WTC11 (cell line): ENCODE results near the gene CSNK1A1L. TPM values are rescaled to one million over a fixed set of nuclear protein-coding genes. Genes with fewer than 3 reads are reported as not detected.

Experiments
- ATAC-seq: fragments of 200-7000 bp; cut with Tn5 transposase; 2 replicates; pipeline ENCODE4 v1.10.0; 2021; ENCODE audit warnings: mild to moderate bottlenecking, moderate library complexity
- Bru-seq: library from RNA; stranded (reverse); fragments of 400-500 nt; gene quantifications from one replicate; lab custom pipeline; 2021; lab: Mats Ljungman, UMichigan
- CTCF ChIA-PET: fragments of 300-600 bp; sonication (Branson Sonifier 250); formaldehyde crosslinking; loops from one replicate; lab custom pipeline; 2021; ENCODE audit warnings: antibody characterized with exemption; lab: Charles Lee
- POLR2A ChIA-PET: fragments of 350-600 bp; sonication (Branson Sonifier 250); formaldehyde crosslinking; loops from one replicate; lab custom pipeline; 2021; ENCODE audit warnings: antibody characterized with exemption; lab: Charles Lee
- DNase-seq: peaks from one replicate; pipeline ENCODE4 v3.0.0; 2021; ENCODE audit warnings: low spot score
- H3K27ac Mint-ChIP-seq: 2 replicates; pipeline ENCODE4 v1.8.0; 2021; ENCODE audit warnings: mixed read lengths
- H3K27me3 Mint-ChIP-seq: 2 replicates; pipeline ENCODE4 v1.8.0; 2021; ENCODE audit warnings: low read depth, mild to moderate bottlenecking, moderate library complexity, mixed read lengths
- H3K36me3 Mint-ChIP-seq: 2 replicates; pipeline ENCODE4 v1.8.0; 2021; ENCODE audit warnings: mixed read lengths
- H3K4me1 Mint-ChIP-seq: 2 replicates; pipeline ENCODE4 v1.8.0; 2022; ENCODE audit warnings: mixed read lengths
- H3K4me3 Mint-ChIP-seq: 2 replicates; pipeline ENCODE4 v1.8.0; 2021; ENCODE audit warnings: mild to moderate bottlenecking, moderate library complexity, mixed read lengths
- H3K9me3 Mint-ChIP-seq: 2 replicates; pipeline ENCODE4 v1.8.0; 2021; ENCODE audit warnings: mixed read lengths
- AR ChIP-seq: fragments of 250-450 bp; sonication (Bioruptor Pico); IDR thresholded peaks from 2 replicates; pipeline ENCODE4 v1.9.0; 2021; ENCODE audit warnings: mild to moderate bottlenecking
- ATF2 ChIP-seq: sonication (generic); formaldehyde crosslinking; IDR thresholded peaks from 2 replicates; pipeline ENCODE4 v1.8.1; 2022; ENCODE audit warnings: low read depth, missing genetic modification reagents, borderline replicate concordance
- ATF6 ChIP-seq: sonication (generic); formaldehyde crosslinking; IDR thresholded peaks from 2 replicates; pipeline ENCODE4 v1.8.1; 2023; ENCODE audit warnings: mild to moderate bottlenecking, missing genetic modification reagents
- CBFB ChIP-seq: sonication (generic); formaldehyde crosslinking; IDR thresholded peaks from 2 replicates; pipeline ENCODE4 v1.8.1; 2022; ENCODE audit warnings: mild to moderate bottlenecking, low read depth, missing genetic modification reagents
- E2F1 ChIP-seq: sonication (generic); formaldehyde crosslinking; IDR thresholded peaks from 2 replicates; pipeline ENCODE4 v1.8.0; 2022; ENCODE audit warnings: mild to moderate bottlenecking, missing genetic modification reagents
- ETV6 ChIP-seq: sonication (generic); formaldehyde crosslinking; IDR thresholded peaks from 2 replicates; pipeline ENCODE4 v1.8.1; 2022; ENCODE audit warnings: mild to moderate bottlenecking, missing genetic modification reagents
- GRHL2 ChIP-seq: fragments of 250-450 bp; sonication (Bioruptor Pico); IDR thresholded peaks from 2 replicates; pipeline ENCODE4 v1.8.0; 2022; ENCODE audit warnings: mild to moderate bottlenecking, moderate library complexity; ENCODE audit not compliant: insufficient replicate concordance, severe bottlenecking
- GTF2I ChIP-seq: fragments of 250-450 bp; sonication (Bioruptor Pico); conservative IDR thresholded peaks from 2 replicates; pipeline ENCODE4 v1.4.0; 2021; ENCODE audit warnings: mild to moderate bottlenecking
- HMGA2 ChIP-seq: fragments of 250-450 bp; sonication (Bioruptor Pico); IDR thresholded peaks from 2 replicates; pipeline ENCODE4 v1.4.0; 2021; ENCODE audit warnings: mild to moderate bottlenecking, moderate library complexity
- IRF1 ChIP-seq: sonication (generic); formaldehyde crosslinking; IDR thresholded peaks from 2 replicates; pipeline ENCODE4 v1.8.0; 2023; ENCODE audit warnings: missing genetic modification reagents
- MLX ChIP-seq: sonication (generic); formaldehyde crosslinking; IDR thresholded peaks from 2 replicates; pipeline ENCODE4 v1.8.1; 2023; ENCODE audit warnings: mild to moderate bottlenecking, missing genetic modification reagents, moderate library complexity
- MYBL2 ChIP-seq: sonication (generic); formaldehyde crosslinking; IDR thresholded peaks from 2 replicates; pipeline ENCODE4 v1.8.1; 2023; ENCODE audit warnings: mild to moderate bottlenecking, moderate library complexity, missing genetic modification reagents
- NR3C1 ChIP-seq: sonication (generic); formaldehyde crosslinking; conservative IDR thresholded peaks from 2 replicates; pipeline ENCODE4 v1.8.1; 2023; ENCODE audit warnings: low read depth, mild to moderate bottlenecking, missing genetic modification reagents
- PREB ChIP-seq: sonication (generic); formaldehyde crosslinking; IDR thresholded peaks from 2 replicates; pipeline ENCODE4 v1.8.1; 2022; ENCODE audit warnings: mild to moderate bottlenecking, missing genetic modification reagents, moderate library complexity, borderline replicate concordance
- PRRX2 ChIP-seq: fragments of 250-450 bp; sonication (Bioruptor Pico); IDR thresholded peaks from 2 replicates; pipeline ENCODE4 v1.8.0; 2021; ENCODE audit warnings: mild to moderate bottlenecking
- RORB ChIP-seq: fragments of 250-450 bp; sonication (Bioruptor Pico); IDR thresholded peaks from 2 replicates; pipeline ENCODE4 v1.9.0; 2021; ENCODE audit warnings: mild to moderate bottlenecking
- SMAD4 ChIP-seq: sonication (generic); formaldehyde crosslinking; IDR thresholded peaks from 2 replicates; pipeline ENCODE4 v1.8.0; 2022; ENCODE audit warnings: mild to moderate bottlenecking, missing genetic modification reagents
- SOX15 ChIP-seq: fragments of 250-450 bp; sonication (Bioruptor Pico); IDR thresholded peaks from 2 replicates; pipeline ENCODE4 v1.9.0; 2021; ENCODE audit warnings: mild to moderate bottlenecking
- STAT6 ChIP-seq: sonication (generic); formaldehyde crosslinking; conservative IDR thresholded peaks from 2 replicates; pipeline ENCODE4 v1.8.1; 2023; ENCODE audit warnings: mild to moderate bottlenecking, low read depth, missing genetic modification reagents, moderate library complexity
- TCF7 ChIP-seq: sonication (generic); formaldehyde crosslinking; IDR thresholded peaks from 2 replicates; pipeline ENCODE4 v1.8.0; 2022; ENCODE audit warnings: mild to moderate bottlenecking, low read depth, missing genetic modification reagents, moderate library complexity
- USF2 ChIP-seq: sonication (generic); formaldehyde crosslinking; IDR thresholded peaks from 2 replicates; pipeline ENCODE4 v1.8.1; 2023; ENCODE audit warnings: mild to moderate bottlenecking, missing genetic modification reagents, moderate library complexity
- long read RNA-seq, 3 experiments: library from RNA in 1 of 3; library from capped mRNA in 1 of 3; library from polyadenylated mRNA in 1 of 3; unstranded in 2 of 3; stranded (forward) in 1 of 3; transcript quantifications; one replicate each; pipeline ENCODE4 v2.0.0, GENCODE V29; 2021
- total RNA-seq: library from RNA; stranded (reverse); gene quantifications from 3 replicates; pipeline ENCODE4 v1.2.3, GENCODE V29; 2021

The CSNK1A1L gene
- total RNA-seq (not detected in 3 replicates), Bru-seq, nascent RNA (not detected)
- long read RNA-seq, experiment 1 = 0 reads
- long read RNA-seq, experiment 2 = 0 reads
- long read RNA-seq, experiment 3 = 0 reads

GRCh38 chr13:37105251-37105714, at the start of gene CSNK1A1L:
CSNK1A1L (minus strand) TSS chr13:37105664; CDS start chr13:37105256, 408 bp downstream.
- ATAC-seq (no peak), DNase-seq (no peak)
- Mint-ChIP-seq H3K4me3 (no peak within 1 kb of the TSS), H3K4me1 (peaks cover 25% of the 10 kb centered on the region), H3K27me3 (no peaks in the 10 kb centered on the region), H3K9me3 (peaks cover 7% of the 10 kb centered on the region), H3K36me3 (peaks cover 2% of the 10 kb centered on the region), H3K27ac (no peak within 1 kb of the TSS; the same call in 1 of the 2 replicates)
- no peak for TF ChIP-seq STAT6 (CRISPR knock-in tag)
- no peak for TF ChIP-seq ETV6 (CRISPR knock-in tag)
- TF ChIP-seq MYBL2 (CRISPR knock-in tag) = no peak
- TF ChIP-seq GRHL2 (CRISPR knock-in tag) = no peak
- TF ChIP-seq SMAD4 = no peak
- TF ChIP-seq SOX15 = no peak
- no peak for TF ChIP-seq GTF2I (CRISPR knock-in tag)
- TF ChIP-seq E2F1 (CRISPR knock-in tag) = no peak
- no peak for TF ChIP-seq PREB (CRISPR knock-in tag)
- no peak for TF ChIP-seq PRRX2 (CRISPR knock-in tag)
- TF ChIP-seq USF2 (CRISPR knock-in tag) = no peak
- TF ChIP-seq HMGA2 (CRISPR knock-in tag) = no peak
- TF ChIP-seq TCF7 (CRISPR knock-in tag) = no peak
- TF ChIP-seq RORB = no peak
- ChIA-PET POLR2A (no interaction called here), CTCF (no interaction called here)

- no peak for DNase-seq
- Mint-ChIP-seq H3K4me1 (no peaks in the 10 kb centered on the region; the same call in 1 of the 2 replicates), H3K27me3 (no peaks in the 10 kb centered on the region), H3K27ac (no peak overlapping the region), H3K9me3 (peaks cover 13% of the 10 kb centered on the region), H3K36me3 (peaks cover 7% of the 10 kb centered on the region), H3K4me3 (no peak overlapping the region)
- peak; percentile 51 for ATAC-seq
- ChIA-PET POLR2A (no interaction called here), CTCF (no interaction called here)
- no peak for TF ChIP-seq IRF1 (CRISPR knock-in tag)
- TF ChIP-seq ATF2 (CRISPR knock-in tag) = no peak
- no peak for TF ChIP-seq MLX
- no peak for TF ChIP-seq CBFB (CRISPR knock-in tag)
- no peak for TF ChIP-seq AR (CRISPR knock-in tag)
- TF ChIP-seq NR3C1 = no peak
- TF ChIP-seq ATF6 (CRISPR knock-in tag) = no peak
These were observed 43.9 kb upstream of the CSNK1A1L start for GRCh38 chr13:37149380-37149779.
